Neural cell (in vitro differentiated cells): ENCODE measurements around the gene SLC4A2. TPM values are rescaled to one million over a fixed set of nuclear protein-coding genes. Genes with fewer than 3 reads are reported as not detected.
A peak's percentile ranks its signal among the peaks of the same experiment; 100 is the strongest.

Experiments
- H2AFZ ChIP-seq: fragments of 200-600, 300-800 bp; sonication (generic), shearing (Covaris generic); 2 replicates; pipeline ENCODE4 v1.6.0; 2014; ENCODE audit warnings: low read depth, mild to moderate bottlenecking, antibody characterized with exemption, low read length, moderate library complexity
- H3F3A ChIP-seq: fragments of 200-600 bp; shearing (Covaris generic); 2 replicates; pipeline ENCODE4 v1.6.1; 2016; ENCODE audit warnings: mild to moderate bottlenecking, moderate library complexity, mixed read lengths, antibody characterized with exemption, low read length; ENCODE audit not compliant: insufficient read depth, poor library complexity, severe bottlenecking
- H3K27ac ChIP-seq: fragments of 200-600, 300-800 bp; sonication (generic), shearing (Covaris generic); 2 replicates; pipeline ENCODE4 v1.5.1; 2014; ENCODE audit warnings: mild to moderate bottlenecking, low read length, moderate library complexity
- H3K27me3 ChIP-seq: fragments of 300-800, 200-600 bp; sonication (generic), shearing (Covaris generic); 2 replicates; pipeline ENCODE4 v1.6.0; 2014; ENCODE audit warnings: mild to moderate bottlenecking, low read depth, low read length, moderate library complexity; ENCODE audit not compliant: insufficient read depth
- H3K36me3 ChIP-seq: fragments of 300-800, 200-600 bp; sonication (generic), shearing (Covaris generic); 2 replicates; pipeline ENCODE4 v1.5.1; 2014; ENCODE audit warnings: mild to moderate bottlenecking, antibody characterized with exemption, low read length, moderate library complexity; ENCODE audit not compliant: insufficient read depth
- H3K4me2 ChIP-seq: fragments of 300-800, 200-600 bp; sonication (generic), shearing (Covaris generic); 2 replicates; pipeline ENCODE4 v1.6.0; 2014; ENCODE audit warnings: mild to moderate bottlenecking, low read length
- H3K4me3 ChIP-seq: fragments of 300-800, 200-600 bp; sonication (generic), shearing (Covaris generic); 2 replicates; pipeline ENCODE4 v1.5.1; 2014; ENCODE audit warnings: mild to moderate bottlenecking, low read length, moderate library complexity
- H3K79me2 ChIP-seq: fragments of 200-600 bp; shearing (Covaris generic); replicated peaks from 2 replicates; pipeline ENCODE4 v1.6.0; 2014; ENCODE audit warnings: mild to moderate bottlenecking, low read length, moderate library complexity; ENCODE audit not compliant: insufficient read depth
- H3K9ac ChIP-seq: fragments of 300-800, 200-600 bp; sonication (generic), shearing (Covaris generic); 2 replicates; pipeline ENCODE4 v1.6.1; 2016; ENCODE audit warnings: mild to moderate bottlenecking, low read length, mixed read lengths
- H3K9me2 ChIP-seq: fragments of 200-600 bp; shearing (Covaris generic); 2 replicates; pipeline ENCODE4 v1.6.1; 2016; ENCODE audit warnings: mild to moderate bottlenecking, low read length, mixed read lengths; ENCODE audit not compliant: insufficient read depth
- H3K9me3 ChIP-seq: fragments of 200-600, 300-800 bp; sonication (generic), shearing (Covaris generic); 2 replicates; pipeline ENCODE4 v1.6.1; 2016; ENCODE audit warnings: mild to moderate bottlenecking, mixed run types, low read length, moderate library complexity, mixed read lengths
- H4K20me1 ChIP-seq: fragments of 200-600 bp; shearing (Covaris generic); 2 replicates; pipeline ENCODE4 v1.6.1; 2016; ENCODE audit warnings: mild to moderate bottlenecking, mixed run types; ENCODE audit not compliant: insufficient read depth
- EP300 ChIP-seq: fragments of 450-650 bp; conservative IDR thresholded peaks from 2 replicates; pipeline ENCODE4 v1.6.1; 2014; ENCODE audit warnings: antibody characterized with exemption, mild to moderate bottlenecking, moderate library complexity; ENCODE audit not compliant: poor library complexity, severe bottlenecking
- EZH2 ChIP-seq: fragments of 200-600, 300-800 bp; shearing (Covaris generic), sonication (generic); IDR thresholded peaks from 2 replicates; pipeline ENCODE4 v1.6.1; 2014; ENCODE audit warnings: antibody characterized with exemption, low read length, borderline replicate concordance, mild to moderate bottlenecking; ENCODE audit not compliant: insufficient read depth, poor library complexity, severe bottlenecking
- MXI1 ChIP-seq: fragments of 450-650 bp; conservative IDR thresholded peaks from 2 replicates; pipeline ENCODE4 v1.6.1; 2014; ENCODE audit warnings: antibody characterized with exemption, mild to moderate bottlenecking; ENCODE audit not compliant: poor library complexity, severe bottlenecking
- POLR2AphosphoS5 ChIP-seq: IDR thresholded peaks from 2 replicates; pipeline ENCODE4 v1.6.1; 2012
- RAD21 ChIP-seq: fragments of 450-650 bp; conservative IDR thresholded peaks from 2 replicates; pipeline ENCODE4 v1.6.1; 2014; ENCODE audit warnings: antibody characterized with exemption, mild to moderate bottlenecking, moderate library complexity
- SMC3 ChIP-seq: fragments of 450-650 bp; conservative IDR thresholded peaks from 2 replicates; pipeline ENCODE4 v1.6.1; 2014; ENCODE audit warnings: antibody characterized with exemption, mild to moderate bottlenecking, moderate library complexity; ENCODE audit not compliant: poor library complexity
- TAF1 ChIP-seq: IDR thresholded peaks from 2 replicates; pipeline ENCODE4 v1.6.1; 2012; ENCODE audit warnings: low read depth
- polyA plus RNA-seq: library from polyadenylated mRNA; depleted of rRNA; stranded (reverse); fragments of >200 nt; gene quantifications from 2 replicates; pipeline ENCODE4 v1.2.3, GENCODE V29; 2014
- TF ChIP-seq, protein P1 (sequence below): IDR thresholded peaks from 2 replicates; pipeline ENCODE4 v1.6.1; 2012; ENCODE audit warnings: borderline replicate concordance
- TF ChIP-seq, protein P2 (sequence below): fragments of 450-650 bp; IDR thresholded peaks from 2 replicates; pipeline ENCODE4 v1.5.1; 2014; ENCODE audit warnings: antibody characterized with exemption, mild to moderate bottlenecking, moderate library complexity; ENCODE audit not compliant: poor library complexity, severe bottlenecking

The SLC4A2 gene
- polyA plus RNA-seq, 1 donor from 2014 or later, result 2.4 TPM

DNA sequence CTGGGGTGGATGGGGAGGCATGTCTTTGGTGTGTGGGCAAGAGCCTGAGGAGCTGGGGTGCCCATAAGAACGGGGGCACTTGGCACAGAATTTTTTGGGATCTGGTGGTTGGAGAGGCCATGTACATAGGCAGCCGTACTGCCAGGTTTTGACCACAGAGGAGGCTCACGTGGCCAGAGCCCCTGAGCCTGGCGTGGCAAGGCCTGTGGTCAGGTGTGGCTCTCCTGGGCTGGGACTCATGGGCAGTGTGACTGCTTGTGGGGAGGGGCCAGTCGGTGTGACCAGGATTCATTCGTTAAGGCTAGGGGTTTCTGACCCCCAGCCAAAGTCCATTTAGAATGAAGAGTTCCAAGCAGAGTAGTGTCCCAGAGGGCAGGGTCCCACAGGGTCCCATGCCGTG, 65.1 kb downstream of the SLC4A2 start:
- Histone ChIP-seq H2AFZ (no peak overlapping the region), H4K20me1 (peaks cover 13% of the 10 kb centered on the region), H3K79me2 (no peaks in the 10 kb centered on the region), H3K27ac (no peak overlapping the region), H3K36me3 (no peaks in the 10 kb centered on the region), H3F3A (peaks cover 4% of the 10 kb centered on the region), H3K4me3 (no peak overlapping the region), H3K9ac (no peak overlapping the region), H3K9me3 (no peaks in the 10 kb centered on the region), H3K4me2 (no peak overlapping the region), H3K9me2 (no peaks in the 10 kb centered on the region), H3K27me3 (no peaks in the 10 kb centered on the region)
- TF ChIP-seq TAF1 (no peak), RAD21 (no peak), EP300 (no peak), POLR2AphosphoS5 (no peak), SMC3 (no peak), MXI1 (no peak), EZH2 (no peak)
- TF ChIP-seq, protein P1, sequence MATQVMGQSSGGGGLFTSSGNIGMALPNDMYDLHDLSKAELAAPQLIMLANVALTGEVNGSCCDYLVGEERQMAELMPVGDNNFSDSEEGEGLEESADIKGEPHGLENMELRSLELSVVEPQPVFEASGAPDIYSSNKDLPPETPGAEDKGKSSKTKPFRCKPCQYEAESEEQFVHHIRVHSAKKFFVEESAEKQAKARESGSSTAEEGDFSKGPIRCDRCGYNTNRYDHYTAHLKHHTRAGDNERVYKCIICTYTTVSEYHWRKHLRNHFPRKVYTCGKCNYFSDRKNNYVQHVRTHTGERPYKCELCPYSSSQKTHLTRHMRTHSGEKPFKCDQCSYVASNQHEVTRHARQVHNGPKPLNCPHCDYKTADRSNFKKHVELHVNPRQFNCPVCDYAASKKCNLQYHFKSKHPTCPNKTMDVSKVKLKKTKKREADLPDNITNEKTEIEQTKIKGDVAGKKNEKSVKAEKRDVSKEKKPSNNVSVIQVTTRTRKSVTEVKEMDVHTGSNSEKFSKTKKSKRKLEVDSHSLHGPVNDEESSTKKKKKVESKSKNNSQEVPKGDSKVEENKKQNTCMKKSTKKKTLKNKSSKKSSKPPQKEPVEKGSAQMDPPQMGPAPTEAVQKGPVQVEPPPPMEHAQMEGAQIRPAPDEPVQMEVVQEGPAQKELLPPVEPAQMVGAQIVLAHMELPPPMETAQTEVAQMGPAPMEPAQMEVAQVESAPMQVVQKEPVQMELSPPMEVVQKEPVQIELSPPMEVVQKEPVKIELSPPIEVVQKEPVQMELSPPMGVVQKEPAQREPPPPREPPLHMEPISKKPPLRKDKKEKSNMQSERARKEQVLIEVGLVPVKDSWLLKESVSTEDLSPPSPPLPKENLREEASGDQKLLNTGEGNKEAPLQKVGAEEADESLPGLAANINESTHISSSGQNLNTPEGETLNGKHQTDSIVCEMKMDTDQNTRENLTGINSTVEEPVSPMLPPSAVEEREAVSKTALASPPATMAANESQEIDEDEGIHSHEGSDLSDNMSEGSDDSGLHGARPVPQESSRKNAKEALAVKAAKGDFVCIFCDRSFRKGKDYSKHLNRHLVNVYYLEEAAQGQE, result no peak
- TF ChIP-seq, protein P2, sequence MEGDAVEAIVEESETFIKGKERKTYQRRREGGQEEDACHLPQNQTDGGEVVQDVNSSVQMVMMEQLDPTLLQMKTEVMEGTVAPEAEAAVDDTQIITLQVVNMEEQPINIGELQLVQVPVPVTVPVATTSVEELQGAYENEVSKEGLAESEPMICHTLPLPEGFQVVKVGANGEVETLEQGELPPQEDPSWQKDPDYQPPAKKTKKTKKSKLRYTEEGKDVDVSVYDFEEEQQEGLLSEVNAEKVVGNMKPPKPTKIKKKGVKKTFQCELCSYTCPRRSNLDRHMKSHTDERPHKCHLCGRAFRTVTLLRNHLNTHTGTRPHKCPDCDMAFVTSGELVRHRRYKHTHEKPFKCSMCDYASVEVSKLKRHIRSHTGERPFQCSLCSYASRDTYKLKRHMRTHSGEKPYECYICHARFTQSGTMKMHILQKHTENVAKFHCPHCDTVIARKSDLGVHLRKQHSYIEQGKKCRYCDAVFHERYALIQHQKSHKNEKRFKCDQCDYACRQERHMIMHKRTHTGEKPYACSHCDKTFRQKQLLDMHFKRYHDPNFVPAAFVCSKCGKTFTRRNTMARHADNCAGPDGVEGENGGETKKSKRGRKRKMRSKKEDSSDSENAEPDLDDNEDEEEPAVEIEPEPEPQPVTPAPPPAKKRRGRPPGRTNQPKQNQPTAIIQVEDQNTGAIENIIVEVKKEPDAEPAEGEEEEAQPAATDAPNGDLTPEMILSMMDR, result no peak

DNA sequence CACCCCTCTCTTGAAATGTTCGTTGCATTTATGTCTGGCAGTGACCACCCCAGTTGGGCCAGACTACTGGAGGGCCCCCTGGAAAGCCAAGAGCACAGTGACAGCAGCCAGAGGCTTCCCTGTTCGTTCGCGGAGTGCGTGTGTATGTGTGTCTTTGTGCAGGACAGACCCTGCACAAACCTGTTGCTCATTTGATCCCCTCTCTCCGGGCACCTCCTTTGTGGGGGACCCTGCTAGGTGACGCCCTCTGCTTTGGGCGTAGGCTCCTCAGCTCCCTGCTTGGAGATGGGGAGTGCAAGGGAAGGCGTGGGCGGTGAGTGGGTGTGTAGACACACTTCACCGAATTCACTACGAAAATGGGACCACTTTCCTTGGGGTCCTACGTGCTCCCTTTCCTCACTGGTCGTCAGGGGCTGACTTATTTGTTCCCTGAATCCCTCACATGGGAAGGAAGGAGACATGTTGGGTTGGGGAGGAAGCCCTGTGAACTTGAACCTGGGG, 65.6 kb downstream of the SLC4A2 start:
- Histone ChIP-seq H2AFZ (no peak overlapping the region), H4K20me1 (peaks cover 13% of the 10 kb centered on the region), H3K4me2 (no peak overlapping the region), H3K9me3 (no peaks in the 10 kb centered on the region), H3K9me2 (no peaks in the 10 kb centered on the region), H3K36me3 (no peaks in the 10 kb centered on the region), H3K27ac (no peak overlapping the region), H3F3A (peaks cover 4% of the 10 kb centered on the region), H3K4me3 (peak overlapping the region; percentile 54), H3K27me3 (no peaks in the 10 kb centered on the region), H3K9ac (peak overlapping the region; percentile 23), H3K79me2 (no peaks in the 10 kb centered on the region)
- TF ChIP-seq EZH2 (no peak), EP300 (no peak), MXI1 (no peak), SMC3 (no peak), RAD21 (no peak), TAF1 (no peak)
- TF ChIP-seq, protein P2, result no peak
